IPS-20b (cell line): ENCODE data around the gene LRRC70.

Source experiments
- H3K27ac ChIP-seq: one replicate; pipeline ENCODE4 v1.5.1; 2013; ENCODE audit warnings: low read length
- H3K27me3 ChIP-seq: 2 replicates; pipeline ENCODE4 v1.6.1; 2013; ENCODE audit warnings: mild to moderate bottlenecking, low read length, inconsistent platforms; ENCODE audit not compliant: insufficient read depth
- H3K36me3 ChIP-seq: 2 replicates; pipeline ENCODE4 v1.6.1; 2013; ENCODE audit warnings: low read depth, mild to moderate bottlenecking, inconsistent platforms, low read length, moderate library complexity; ENCODE audit not compliant: insufficient read depth
- H3K4me1 ChIP-seq: 2 replicates; pipeline ENCODE4 v1.6.1; 2013; ENCODE audit warnings: mild to moderate bottlenecking, control low read depth, inconsistent platforms, low read length, moderate library complexity; ENCODE audit not compliant: insufficient read depth
- H3K4me3 ChIP-seq: 2 replicates; pipeline ENCODE4 v1.5.1; 2013; ENCODE audit warnings: mild to moderate bottlenecking, low read length, inconsistent platforms
- H3K9ac ChIP-seq: 2 replicates; pipeline ENCODE4 v1.6.1; 2013; ENCODE audit warnings: low read depth, mild to moderate bottlenecking, inconsistent platforms, low read length, moderate library complexity
- H3K9me3 ChIP-seq: 2 replicates; pipeline ENCODE4 v1.6.1; 2013; ENCODE audit warnings: mild to moderate bottlenecking, low read depth, low read length, inconsistent platforms; ENCODE audit not compliant: insufficient read depth

Gene LRRC70

DNA sequence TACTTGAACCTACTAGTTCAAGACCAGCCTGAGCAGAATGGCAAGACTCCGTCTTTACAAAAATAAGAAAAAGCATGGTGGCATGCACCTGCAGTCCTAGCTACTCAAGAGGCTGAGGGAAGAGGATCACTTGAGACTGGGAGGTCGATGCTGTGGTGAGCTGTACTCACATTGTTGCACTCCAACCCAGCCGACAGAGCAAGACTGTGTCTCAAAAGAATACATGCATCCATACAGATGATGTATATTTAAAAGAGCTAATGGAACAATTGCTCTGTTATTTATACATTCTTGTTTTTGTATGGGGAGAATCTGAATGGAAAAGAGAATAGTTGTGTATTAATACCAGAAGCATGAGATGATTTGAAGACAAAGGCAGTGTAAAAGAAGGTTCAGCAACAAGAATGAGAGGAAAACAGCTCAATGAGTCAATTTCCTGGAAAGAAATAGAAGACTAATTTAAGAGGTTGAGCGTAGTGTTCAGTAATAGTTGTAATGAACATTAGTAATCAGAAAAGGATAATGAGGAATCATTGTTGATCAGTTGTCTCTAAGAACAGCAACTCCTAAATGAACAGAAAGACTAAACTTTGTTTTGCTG lies 1.9 kb upstream of the LRRC70 start:
- no peaks in the 10 kb centered on the region for H3K4me1 ChIP-seq
- no peaks in the 10 kb centered on the region for H3K27me3 ChIP-seq
- no peak overlapping the region for H3K4me3 ChIP-seq
- H3K27ac ChIP-seq, result no peak overlapping the region
- no peak overlapping the region for H3K9ac ChIP-seq
- H3K36me3 ChIP-seq, result no peaks in the 10 kb centered on the region
- H3K9me3 ChIP-seq, result no peaks in the 10 kb centered on the region

DNA sequence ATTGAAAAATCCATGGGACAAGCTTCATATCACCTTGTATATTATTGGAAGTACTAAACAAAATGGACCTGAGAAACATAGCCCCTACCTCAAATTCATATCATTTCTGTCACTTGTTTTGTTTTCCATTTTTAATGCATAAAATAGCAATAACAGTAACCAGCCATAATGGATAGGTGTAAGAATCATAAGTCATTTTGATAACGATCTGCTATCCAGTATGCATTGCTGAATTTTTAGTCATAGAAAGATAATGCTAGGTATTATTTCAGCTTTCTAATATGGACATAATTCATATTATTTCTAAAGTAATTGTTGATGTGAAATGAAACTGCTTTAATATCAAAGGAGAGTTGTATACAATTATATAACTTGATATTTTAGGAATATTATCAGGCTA lies 1.1 kb upstream of the LRRC70 start:
- no peaks in the 10 kb centered on the region for H3K27me3 ChIP-seq
- H3K27ac ChIP-seq, result no peak overlapping the region
- H3K4me3 ChIP-seq, result no peak overlapping the region
- no peaks in the 10 kb centered on the region for H3K9me3 ChIP-seq
- H3K9ac ChIP-seq, result no peak overlapping the region
- no peaks in the 10 kb centered on the region for H3K36me3 ChIP-seq
- H3K4me1 ChIP-seq, result no peaks in the 10 kb centered on the region

GRCh38 chr5:62579761-62580160 lies 1.1 kb downstream of the LRRC70 start:
- H3K36me3 ChIP-seq, result no peaks in the 10 kb centered on the region
- no peak overlapping the region for H3K9ac ChIP-seq
- H3K27ac ChIP-seq, result no peak overlapping the region
- no peaks in the 10 kb centered on the region for H3K4me1 ChIP-seq
- H3K4me3 ChIP-seq, result no peak overlapping the region
- H3K9me3 ChIP-seq, result no peaks in the 10 kb centered on the region
- no peaks in the 10 kb centered on the region for H3K27me3 ChIP-seq

DNA sequence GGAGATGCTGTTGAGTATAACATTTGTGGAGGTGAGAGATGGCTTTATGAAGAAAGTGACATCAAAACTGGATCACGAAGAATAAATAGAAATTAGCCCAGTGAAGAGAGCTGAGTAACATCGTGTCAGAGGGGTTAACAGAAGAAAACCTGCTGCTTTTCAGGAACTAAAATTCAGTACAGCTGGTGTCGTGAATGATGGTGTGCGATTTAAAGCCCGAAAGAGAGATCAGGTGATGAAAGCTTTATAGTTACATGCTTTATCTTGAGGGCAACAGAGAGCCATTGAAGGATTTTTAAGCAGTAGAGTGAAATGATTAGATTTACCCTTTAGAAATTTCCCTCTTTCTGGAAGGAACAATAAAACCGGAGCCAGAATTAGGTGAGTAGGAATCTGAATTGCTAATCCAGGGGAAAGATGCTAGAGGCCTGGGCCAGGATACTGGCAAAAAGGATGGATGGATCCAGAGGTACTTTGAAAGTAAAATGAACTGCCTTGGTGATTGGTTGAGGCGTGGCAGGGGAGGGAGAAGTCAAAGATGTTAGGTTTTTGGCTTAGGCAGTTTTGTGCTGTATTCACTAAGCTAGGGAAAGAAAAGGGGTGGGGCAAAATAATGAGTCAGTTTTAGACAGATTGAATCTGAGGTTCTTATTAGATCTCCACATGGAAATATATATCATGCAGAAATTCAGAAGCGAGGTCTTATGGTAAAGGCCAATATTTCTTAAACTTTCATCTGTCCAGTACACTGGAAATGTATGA lies 3.4 kb downstream of the LRRC70 start:
- Histone ChIP-seq H3K9ac (no peak overlapping the region), H3K9me3 (no peaks in the 10 kb centered on the region), H3K4me1 (no peaks in the 10 kb centered on the region), H3K27me3 (no peaks in the 10 kb centered on the region), H3K4me3 (no peak overlapping the region), H3K36me3 (no peaks in the 10 kb centered on the region), H3K27ac (no peak overlapping the region)

DNA sequence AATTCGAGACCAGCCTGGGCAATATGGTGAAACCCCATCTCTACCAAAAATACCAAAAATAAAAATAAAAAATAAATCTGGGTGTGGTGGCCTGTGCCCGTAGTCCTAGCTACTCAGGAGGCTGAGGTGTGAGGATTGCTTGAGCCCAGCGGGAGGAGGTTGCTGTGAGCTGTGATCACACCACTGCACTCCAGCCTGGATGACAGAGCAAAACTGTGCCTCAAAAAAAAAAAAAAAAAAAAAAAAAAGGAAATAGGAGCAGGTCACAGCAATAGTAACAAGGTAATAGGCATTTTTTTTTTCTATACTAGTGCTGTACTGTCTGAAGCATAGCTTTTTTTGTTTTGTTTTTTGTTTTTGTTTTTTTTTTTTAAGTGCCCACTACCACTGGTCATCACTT lies 5.8 kb downstream of the LRRC70 start:
- Histone ChIP-seq H3K9ac (no peak overlapping the region), H3K4me1 (no peaks in the 10 kb centered on the region), H3K27me3 (no peaks in the 10 kb centered on the region), H3K27ac (no peak overlapping the region), H3K9me3 (no peaks in the 10 kb centered on the region), H3K4me3 (no peak overlapping the region), H3K36me3 (peaks cover 7% of the 10 kb centered on the region; the same call in 1 of the 2 replicates)

GRCh38 chr5:62585306-62585705 lies 6.7 kb downstream of the LRRC70 start:
- no peaks in the 10 kb centered on the region for H3K9me3 ChIP-seq
- H3K4me1 ChIP-seq, result no peaks in the 10 kb centered on the region
- H3K36me3 ChIP-seq, result peaks cover 7% of the 10 kb centered on the region; the same call in 1 of the 2 replicates
- H3K27ac ChIP-seq, result no peak overlapping the region
- no peak overlapping the region for H3K4me3 ChIP-seq
- no peaks in the 10 kb centered on the region for H3K27me3 ChIP-seq
- no peak overlapping the region for H3K9ac ChIP-seq

DNA sequence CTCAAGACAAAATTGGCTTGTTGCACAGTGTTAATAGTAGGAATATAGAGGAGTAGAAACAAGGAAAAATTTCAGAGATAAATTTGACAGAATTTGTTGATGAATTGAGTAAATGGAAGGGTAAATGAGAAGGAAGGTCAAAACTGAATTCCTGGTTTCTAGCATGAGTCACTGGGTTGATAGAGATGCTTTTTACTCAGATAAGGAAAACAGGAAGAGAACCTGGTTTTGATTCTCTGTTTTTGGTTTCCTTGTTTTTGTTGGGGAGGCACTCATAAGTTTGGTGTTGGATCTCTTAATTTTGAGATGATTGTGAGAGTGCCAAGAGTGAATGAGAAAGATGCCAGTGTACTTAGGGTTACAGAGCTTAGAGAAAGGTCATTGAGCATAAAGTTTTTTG lies 7.1 kb downstream of the LRRC70 start:
- H3K9ac ChIP-seq, result no peak overlapping the region
- H3K9me3 ChIP-seq, result no peaks in the 10 kb centered on the region
- H3K4me1 ChIP-seq, result no peaks in the 10 kb centered on the region
- H3K36me3 ChIP-seq, result peaks cover 7% of the 10 kb centered on the region; the same call in 1 of the 2 replicates
- no peaks in the 10 kb centered on the region for H3K27me3 ChIP-seq
- H3K4me3 ChIP-seq, result no peak overlapping the region
- no peak overlapping the region for H3K27ac ChIP-seq

DNA sequence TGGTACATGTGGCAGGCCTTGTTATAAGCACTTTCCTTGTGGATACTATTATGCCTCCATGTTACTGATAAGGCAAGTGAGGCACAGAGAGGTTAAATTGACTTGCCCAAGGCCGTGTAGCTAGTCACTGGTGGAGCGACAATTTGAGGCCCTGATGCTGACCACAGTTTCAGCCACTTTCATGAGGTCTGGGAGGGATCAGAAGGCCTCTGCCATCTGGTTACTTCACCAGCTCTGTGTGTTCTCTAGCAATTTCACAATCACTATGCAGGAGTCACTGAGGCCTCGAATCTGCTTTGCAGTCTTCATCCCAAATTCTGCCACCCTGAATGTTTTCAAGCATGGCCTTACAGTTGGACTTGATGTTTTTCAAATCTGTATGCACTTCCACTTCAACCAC lies 9.1 kb downstream of the LRRC70 start:
- H3K9ac ChIP-seq, result no peak overlapping the region
- H3K4me1 ChIP-seq, result no peaks in the 10 kb centered on the region
- H3K27me3 ChIP-seq, result no peaks in the 10 kb centered on the region
- no peak overlapping the region for H3K4me3 ChIP-seq
- peaks cover 18% of the 10 kb centered on the region for H3K36me3 ChIP-seq
- no peaks in the 10 kb centered on the region for H3K9me3 ChIP-seq
- no peak overlapping the region for H3K27ac ChIP-seq

DNA sequence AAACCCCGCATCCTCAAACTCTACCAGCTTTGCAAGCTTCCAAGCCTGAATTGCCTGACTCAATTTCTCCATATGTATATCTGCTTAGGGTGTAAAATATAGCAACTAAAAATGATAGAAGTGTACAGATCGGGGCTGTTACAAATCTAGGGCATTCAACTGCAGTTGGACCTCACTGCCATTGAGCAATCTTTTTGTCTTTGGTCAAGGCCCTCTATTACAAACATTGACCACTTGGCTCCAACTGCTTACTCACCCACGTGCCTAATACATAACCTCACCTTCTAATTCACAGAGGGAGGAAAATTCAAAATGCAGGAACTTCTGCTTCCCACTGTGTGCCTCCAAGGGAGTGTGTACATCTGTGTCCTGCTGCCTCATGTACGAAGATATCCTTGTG lies 10.0 kb downstream of the LRRC70 start:
- peaks cover 22% of the 10 kb centered on the region for H3K36me3 ChIP-seq
- H3K9me3 ChIP-seq, result no peaks in the 10 kb centered on the region

DNA sequence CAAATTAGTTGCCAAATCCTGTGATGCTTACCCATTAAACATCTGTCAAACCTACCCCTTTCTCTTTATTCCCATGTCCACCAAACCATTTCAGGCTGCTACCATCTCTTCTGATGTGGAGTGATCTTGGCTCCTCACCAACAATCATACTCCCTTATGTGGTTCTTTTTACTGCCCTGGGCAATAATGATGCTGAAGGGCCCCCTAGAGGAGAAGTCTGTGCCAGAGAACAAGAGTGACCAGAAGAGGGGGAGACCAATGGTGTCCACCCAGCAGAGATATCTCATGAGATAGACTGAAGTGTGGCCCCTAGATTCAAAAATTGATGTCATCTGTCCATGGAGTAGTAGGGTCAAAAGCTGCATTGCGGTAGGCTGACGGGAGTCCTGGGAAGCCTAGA lies 10.9 kb downstream of the LRRC70 start:
- Histone ChIP-seq H3K36me3 (peaks cover 22% of the 10 kb centered on the region), H3K4me1 (peaks cover 10% of the 10 kb centered on the region), H3K9me3 (no peaks in the 10 kb centered on the region), H3K9ac (no peak overlapping the region), H3K27ac (no peak overlapping the region), H3K4me3 (no peak overlapping the region), H3K27me3 (no peaks in the 10 kb centered on the region)

More for the DNA sequence above, 10.0 kb downstream of the LRRC70 start:
- no peak overlapping the region for H3K27ac ChIP-seq
- no peak overlapping the region for H3K4me3 ChIP-seq
- H3K27me3 ChIP-seq, result no peaks in the 10 kb centered on the region
- peaks cover 2% of the 10 kb centered on the region; the same call in 1 of the 2 replicates for H3K4me1 ChIP-seq
- no peak overlapping the region for H3K9ac ChIP-seq

DNA sequence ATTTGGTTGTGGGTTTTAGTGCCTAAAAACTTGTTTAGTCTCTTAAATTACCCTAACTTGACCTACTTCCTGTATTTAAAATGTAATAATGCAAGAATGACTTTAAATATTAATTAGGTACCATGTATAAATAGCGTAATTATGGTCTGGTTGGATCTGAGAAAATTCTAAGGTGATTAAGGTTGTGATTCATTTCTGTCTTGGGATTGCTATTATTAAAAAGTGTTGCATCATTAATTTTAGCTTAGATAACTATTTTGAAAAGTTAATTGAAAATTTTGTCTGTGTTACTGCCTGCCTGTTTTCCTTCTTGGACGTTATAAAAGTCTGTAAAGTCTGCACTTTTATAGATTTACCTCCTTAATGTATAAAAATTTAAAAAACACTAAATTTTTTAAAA lies 11.8 kb downstream of the LRRC70 start:
- Histone ChIP-seq H3K27ac (no peak overlapping the region), H3K36me3 (peaks cover 22% of the 10 kb centered on the region), H3K9ac (no peak overlapping the region), H3K27me3 (no peaks in the 10 kb centered on the region), H3K4me3 (no peak overlapping the region), H3K4me1 (peaks cover 16% of the 10 kb centered on the region), H3K9me3 (no peaks in the 10 kb centered on the region)

- Histone ChIP-seq H3K4me1 (peaks cover 16% of the 10 kb centered on the region), H3K27ac (no peak overlapping the region), H3K9ac (no peak overlapping the region), H3K4me3 (no peak overlapping the region), H3K9me3 (no peaks in the 10 kb centered on the region), H3K36me3 (peaks cover 22% of the 10 kb centered on the region), H3K27me3 (no peaks in the 10 kb centered on the region)
Observed at GRCh38 chr5:62592558-62592957, 13.9 kb downstream of the LRRC70 start.
